AG09309 (cell line): ENCODE measurements around the gene PRKACA.
"Not testable (repeated sequence)": the region's sequence is repeated elsewhere in the genome, so short reads cannot be mapped to it uniquely, and the experiment has no call there.

Experiments
- DNase-seq: peaks from one replicate; pipeline ENCODE4 v3.0.0-alpha.2; 2010; ENCODE audit warnings: low read depth
- H3K4me3 ChIP-seq: 2 replicates; pipeline ENCODE4 v1.5.1; 2011; ENCODE audit warnings: mild to moderate bottlenecking, low read depth, low read length, moderate library complexity; ENCODE audit not compliant: control insufficient read depth
- CTCF ChIP-seq: IDR thresholded peaks from 2 replicates; pipeline ENCODE4 v1.5.1; 2011; ENCODE audit warnings: mild to moderate bottlenecking, low read depth, low read length, inconsistent platforms; ENCODE audit not compliant: insufficient read depth, control insufficient read depth; ENCODE audit errors: missing control alignments

PRKACA gene

GRCh38 chr19:14050512-14050911 is 67.0 kb downstream of the PRKACA start:
- no peak for TF ChIP-seq CTCF
- no peak for DNase-seq
- H3K4me3 ChIP-seq = no peak overlapping the region

- peak; percentile 89 for TF ChIP-seq CTCF
- DNase-seq = no peak
Measured at GRCh38 chr19:14048443-14049153, 69.0 kb downstream of the PRKACA start.

GRCh38 chr19:14047866-14048265 is 69.7 kb downstream of the PRKACA start:
- DNase-seq, H3K4me3 ChIP-seq: not testable (repeated sequence)

More at GRCh38 chr19:14048443-14049153, 69.0 kb downstream of the PRKACA start:
- no peak overlapping the region for H3K4me3 ChIP-seq

- not testable (repeated sequence) for DNase-seq, H3K4me3 ChIP-seq
- peak; percentile 68 for TF ChIP-seq CTCF
Measured at GRCh38 chr19:14042659-14043608, 74.6 kb downstream of the PRKACA start.
